HepG2 (cell line): Measurements from ENCODE around the gene ZDHHC3. TPM values are rescaled to one million over a fixed set of nuclear protein-coding genes. Genes with fewer than 3 reads are reported as not detected.

ENCODE experiments used
- BORCS8-MEF2B ChIP-seq: sonication (generic); formaldehyde crosslinking; IDR thresholded peaks from 2 replicates; pipeline ENCODE4 v1.8.0; 2022; ENCODE audit warnings: mild to moderate bottlenecking, missing genetic modification reagents
- CSRNP1 ChIP-seq: sonication (generic); formaldehyde crosslinking; IDR thresholded peaks from 2 replicates; pipeline ENCODE4 v1.8.1; 2023; ENCODE audit warnings: mild to moderate bottlenecking, missing genetic modification reagents
- ERF ChIP-seq: IDR thresholded peaks from 2 replicates; pipeline ENCODE4 v1.6.1; 2018; ENCODE audit warnings: missing biosample characterization, missing genetic modification reagents
- HNRNPUL1 ChIP-seq: fragments of 200-400 bp; formaldehyde crosslinking; IDR thresholded peaks from 2 replicates; pipeline ENCODE4 v1.6.1; 2017; ENCODE audit warnings: low read depth, mild to moderate bottlenecking, low read length, moderate library complexity
- IRF9 ChIP-seq: sonication (generic); formaldehyde crosslinking; IDR thresholded peaks from 2 replicates; pipeline ENCODE4 v1.8.0; 2022; ENCODE audit warnings: missing genetic modification reagents, mild to moderate bottlenecking, borderline replicate concordance
- KDM1A ChIP-seq: IDR thresholded peaks from 2 replicates; pipeline ENCODE4 v1.6.1; 2016; ENCODE audit warnings: missing compliant biosample characterization
- MBD4 ChIP-seq: IDR thresholded peaks from 2 replicates; pipeline ENCODE4 v1.6.1; 2012; ENCODE audit warnings: low read length, inconsistent platforms, borderline replicate concordance
- ONECUT2 ChIP-seq: sonication (generic); formaldehyde crosslinking; IDR thresholded peaks from 2 replicates; pipeline ENCODE4 v1.4.0; 2020; ENCODE audit warnings: missing genetic modification reagents
- SIX1 ChIP-seq: sonication (generic); formaldehyde crosslinking; IDR thresholded peaks from 2 replicates; pipeline ENCODE4 v1.4.0; 2020; ENCODE audit warnings: missing genetic modification reagents, borderline replicate concordance
- SMC3 ChIP-seq: IDR thresholded peaks from 2 replicates; pipeline ENCODE4 v1.6.1; 2011; ENCODE audit warnings: low read length, improper control_type of control experiment
- SRY ChIP-seq: sonication (generic); formaldehyde crosslinking; IDR thresholded peaks from 2 replicates; pipeline ENCODE4 v1.8.0; 2022; ENCODE audit warnings: mild to moderate bottlenecking, missing genetic modification reagents
- TEAD3 ChIP-seq: optimal IDR thresholded peaks from 2 replicates; pipeline ENCODE3; 2016; ENCODE audit warnings: borderline replicate concordance
- ZBTB42 ChIP-seq: sonication (generic); formaldehyde crosslinking; IDR thresholded peaks from 2 replicates; pipeline ENCODE4 v1.5.0; 2020; ENCODE audit warnings: mild to moderate bottlenecking, missing genetic modification reagents
- ZC3H4 ChIP-seq: sonication (generic); formaldehyde crosslinking; IDR thresholded peaks from 2 replicates; pipeline ENCODE4 v1.4.0; 2020; ENCODE audit warnings: missing genetic modification reagents, borderline replicate concordance
- ZNF503 ChIP-seq: sonication (generic); formaldehyde crosslinking; IDR thresholded peaks from 2 replicates; pipeline ENCODE4 v1.4.0; 2020; ENCODE audit warnings: missing genetic modification reagents
- ZNF513 ChIP-seq: sonication (generic); formaldehyde crosslinking; conservative IDR thresholded peaks from 2 replicates; pipeline ENCODE4 v1.5.0; 2020; ENCODE audit warnings: missing genetic modification reagents
- ZNF619 ChIP-seq: sonication (generic); formaldehyde crosslinking; IDR thresholded peaks from 2 replicates; pipeline ENCODE4 v1.4.0; 2020; ENCODE audit warnings: mild to moderate bottlenecking, missing genetic modification reagents
- ZNF770 ChIP-seq: sonication (generic); formaldehyde crosslinking; IDR thresholded peaks from 2 replicates; pipeline ENCODE4 v1.5.0; 2020; ENCODE audit warnings: mild to moderate bottlenecking, missing genetic modification reagents
- ZSCAN9 ChIP-seq: IDR thresholded peaks from 2 replicates; pipeline ENCODE4 v1.6.1; 2016; ENCODE audit warnings: borderline replicate concordance
- polyA plus RNA-seq, 8 experiments: library from polyadenylated mRNA; depleted of rRNA in 3 of 8; stranded (reverse) in 7 of 8; unstranded in 1 of 8; fragments of >200 nt; fragmentation: Illumina TruSeq in 4 of 8; extraction: Trizol in 4 of 8; gene quantifications; 2 replicates each; pipeline versions ENCODE4 v1.2.1 to v1.2.3, GENCODE V29; 2011 to 2016; ENCODE audit warnings: low read depth in 4 of 8, missing spikeins in 1 of 8, mixed read lengths in 1 of 8; ENCODE audit not compliant: insufficient read depth in 1 of 8
- total RNA-seq, 5 experiments: library from RNA; depleted of rRNA; stranded (reverse); fragments of >200 nt; fragmentation: Illumina TruSeq; extraction: Trizol; gene quantifications; 2 replicates each; pipeline ENCODE4 v1.2.3, GENCODE V29; 2016; ENCODE audit warnings: low read depth in 1 of 5

The ZDHHC3 gene
- total and polyA plus RNA-seq, 2 of the 13 experiments (the other 11 are each of a cell fraction or from before 2014, with no cell fraction given) = 44.1 to 65.7 TPM

GRCh38 chr3:44976002-44976815, at the start of gene ZDHHC3, which contains the start of gene EXOSC7 (continued):
- TF ChIP-seq SMC3 = no peak
- no peak for TF ChIP-seq SRY (CRISPR knock-in tag)
- 0 out of 2 replicates have a peak, but pooled peaks have one; percentile 34 for TF ChIP-seq IRF9 (CRISPR knock-in tag)
- TF ChIP-seq CSRNP1 (CRISPR knock-in tag) = no peak; the same call in 1 of the 2 replicates
- no peak for TF ChIP-seq ZBTB42 (CRISPR knock-in tag)
- TF ChIP-seq MBD4 = no peak
- TF ChIP-seq ZNF513 (CRISPR knock-in tag) = no peak
- no peak for TF ChIP-seq BORCS8-MEF2B (CRISPR knock-in tag)
- TF ChIP-seq ERF (CRISPR knock-in tag) = peak; percentile 84
- TF ChIP-seq ZNF503 (CRISPR knock-in tag) = no peak
- TF ChIP-seq ZNF619 = no peak
- peak; percentile 53 for TF ChIP-seq TEAD3
- no peak; the same call in 1 of the 2 replicates for TF ChIP-seq ZC3H4
- no peak for TF ChIP-seq ZSCAN9 (CRISPR knock-in tag)
- TF ChIP-seq ZNF770 (CRISPR knock-in tag) = 0 out of 2 replicates have a peak, but pooled peaks have one; percentile 19
- 0 out of 2 replicates have a peak, but pooled peaks have one; percentile 13 for TF ChIP-seq KDM1A (CRISPR knock-in tag)
- TF ChIP-seq ONECUT2 = no peak
- no peak for TF ChIP-seq SIX1 (CRISPR knock-in tag)
- TF ChIP-seq HNRNPUL1 = no peak
